DLD1 (cell line): ENCODE measurements around the gene MITF.

Experiments
- in situ Hi-C: cut with HindIII; loops from 2 replicates; pipeline ENCODE4 v1.10.0; 2017; ENCODE audit warnings: low sequenced_read_pairs

The MITF gene

GRCh38 chr3:69724722-69725435 is 14.4 kb upstream of the MITF start:
- in situ Hi-C loops: no loop called here

DNA sequence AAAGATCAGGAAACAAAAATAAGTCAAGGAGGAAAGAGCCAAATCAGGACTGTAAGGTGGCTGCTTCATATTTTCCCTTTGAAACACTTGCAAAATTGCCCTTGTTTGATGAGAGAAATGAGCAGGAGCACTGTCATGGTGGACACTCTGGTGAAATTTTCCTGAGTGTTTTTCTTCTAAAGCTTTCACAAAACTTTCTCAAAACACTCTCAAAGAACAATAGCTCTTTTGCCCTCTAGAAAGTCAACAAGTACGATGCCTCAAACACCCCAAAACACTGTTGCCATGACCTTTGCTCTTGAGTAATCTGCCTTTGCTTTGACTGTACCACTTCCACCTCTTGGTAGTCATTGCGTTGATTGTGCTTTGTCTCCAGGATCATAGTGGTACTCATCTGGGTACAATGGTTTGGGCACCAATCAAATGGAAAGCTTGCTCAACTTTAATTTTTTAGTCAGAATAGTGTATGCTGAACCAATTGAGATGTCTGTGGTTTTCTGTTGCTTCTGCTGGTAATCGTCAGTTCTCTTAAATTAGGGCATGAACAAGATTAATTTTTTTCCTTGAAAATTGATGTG is 13.2 kb upstream of the MITF start:
- in situ Hi-C loops: no loop called here

DNA sequence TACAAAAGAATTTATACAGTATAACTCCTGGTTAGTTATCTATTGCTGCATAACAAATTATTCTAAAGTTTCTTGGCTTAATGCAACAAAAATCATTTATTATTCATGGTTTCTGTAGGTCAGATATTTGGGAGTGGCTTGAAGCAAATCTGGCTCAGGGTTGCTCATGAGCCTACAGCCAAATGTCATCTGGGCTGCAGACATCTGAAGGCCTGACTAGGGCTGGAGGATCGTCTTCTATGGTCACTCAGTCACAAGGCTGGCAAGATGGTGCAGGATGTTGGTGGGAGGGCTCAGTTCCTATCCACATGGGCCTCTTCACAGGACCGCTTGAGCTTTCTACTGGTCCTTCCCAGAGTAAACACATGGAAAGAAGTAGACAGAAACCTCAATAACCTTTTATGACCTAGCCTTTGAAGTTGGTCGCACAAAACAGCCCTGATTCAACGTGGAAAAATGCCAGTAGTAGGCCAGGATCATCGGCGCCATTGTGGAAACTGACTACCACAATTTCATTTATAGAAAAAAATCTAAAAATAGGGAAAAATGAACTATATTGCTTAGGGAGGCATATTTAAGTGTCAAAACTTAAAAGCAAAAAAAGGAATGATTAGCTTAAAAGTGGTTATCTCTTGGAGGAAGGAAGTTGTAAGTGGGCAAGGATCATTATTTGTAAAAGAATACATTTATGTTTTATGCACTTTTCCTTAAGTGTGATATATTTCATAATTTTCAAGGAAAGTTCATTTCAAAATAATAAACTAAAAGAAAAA is 9.9 kb upstream of the MITF start:
- in situ Hi-C loops: no loop called here

- in situ Hi-C loops: no loop called here
Measured at GRCh38 chr3:69731080-69731479, 8.2 kb upstream of the MITF start.

GRCh38 chr3:69735893-69736292 is 3.4 kb upstream of the MITF start:
- in situ Hi-C loops: no loop called here

DNA sequence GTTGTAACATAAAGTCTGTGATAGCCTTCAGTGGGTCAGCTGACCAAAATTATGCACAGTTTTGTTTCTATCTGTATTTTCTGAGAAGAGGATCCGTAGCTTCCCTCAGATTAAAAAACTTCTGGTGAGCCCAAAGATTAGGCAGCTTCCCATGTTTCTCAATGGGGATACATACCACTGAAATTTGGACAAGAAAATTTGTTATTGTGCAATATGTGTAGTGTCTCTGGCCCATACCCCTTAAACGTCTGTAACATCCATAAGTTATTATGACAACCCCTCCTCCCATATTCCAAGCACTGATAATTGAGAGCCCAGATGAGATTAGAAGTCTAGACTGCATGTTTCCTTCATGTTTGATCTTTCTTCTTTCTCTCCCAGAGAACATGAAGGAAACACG is 1.9 kb upstream of the MITF start:
- in situ Hi-C loops: no loop called here

DNA sequence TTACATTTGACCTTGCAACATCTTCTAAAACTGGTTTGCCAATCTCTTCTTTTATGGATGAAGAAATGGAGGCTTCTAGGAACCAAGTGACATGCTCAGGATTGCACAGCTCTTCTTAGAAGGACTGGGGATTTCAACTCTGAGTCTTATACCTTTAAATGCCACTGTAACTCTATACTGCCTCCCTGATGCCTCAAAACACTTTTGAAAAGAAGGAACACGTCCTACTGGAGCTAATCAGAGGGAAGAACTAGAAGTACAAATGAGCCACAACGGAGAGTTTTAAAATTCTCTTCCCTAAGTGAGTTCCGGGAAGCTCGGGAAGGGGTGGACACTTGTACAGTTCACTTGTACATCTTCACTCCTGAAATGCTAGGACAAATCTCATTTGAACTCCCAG is 949 bp upstream of the MITF start:
- in situ Hi-C loops: no loop called here

DNA sequence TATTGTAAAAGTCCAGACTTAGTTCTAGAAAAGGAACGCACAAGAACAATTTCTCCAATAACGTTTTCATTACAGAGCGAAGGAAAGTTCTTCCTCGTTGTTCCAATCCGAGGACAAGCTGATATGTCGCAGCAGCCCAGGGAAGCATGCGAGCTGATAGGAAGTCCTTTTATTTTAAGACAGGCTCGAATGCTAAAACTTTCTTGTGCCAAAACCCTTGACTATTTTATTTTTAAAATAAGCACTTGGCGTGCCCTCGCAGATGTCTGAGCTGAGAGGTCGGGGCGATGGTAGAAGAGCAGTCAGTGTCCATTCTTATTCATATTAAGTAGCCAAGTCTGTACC is 433 bp upstream of the MITF start:
- in situ Hi-C loops: no loop called here

DNA sequence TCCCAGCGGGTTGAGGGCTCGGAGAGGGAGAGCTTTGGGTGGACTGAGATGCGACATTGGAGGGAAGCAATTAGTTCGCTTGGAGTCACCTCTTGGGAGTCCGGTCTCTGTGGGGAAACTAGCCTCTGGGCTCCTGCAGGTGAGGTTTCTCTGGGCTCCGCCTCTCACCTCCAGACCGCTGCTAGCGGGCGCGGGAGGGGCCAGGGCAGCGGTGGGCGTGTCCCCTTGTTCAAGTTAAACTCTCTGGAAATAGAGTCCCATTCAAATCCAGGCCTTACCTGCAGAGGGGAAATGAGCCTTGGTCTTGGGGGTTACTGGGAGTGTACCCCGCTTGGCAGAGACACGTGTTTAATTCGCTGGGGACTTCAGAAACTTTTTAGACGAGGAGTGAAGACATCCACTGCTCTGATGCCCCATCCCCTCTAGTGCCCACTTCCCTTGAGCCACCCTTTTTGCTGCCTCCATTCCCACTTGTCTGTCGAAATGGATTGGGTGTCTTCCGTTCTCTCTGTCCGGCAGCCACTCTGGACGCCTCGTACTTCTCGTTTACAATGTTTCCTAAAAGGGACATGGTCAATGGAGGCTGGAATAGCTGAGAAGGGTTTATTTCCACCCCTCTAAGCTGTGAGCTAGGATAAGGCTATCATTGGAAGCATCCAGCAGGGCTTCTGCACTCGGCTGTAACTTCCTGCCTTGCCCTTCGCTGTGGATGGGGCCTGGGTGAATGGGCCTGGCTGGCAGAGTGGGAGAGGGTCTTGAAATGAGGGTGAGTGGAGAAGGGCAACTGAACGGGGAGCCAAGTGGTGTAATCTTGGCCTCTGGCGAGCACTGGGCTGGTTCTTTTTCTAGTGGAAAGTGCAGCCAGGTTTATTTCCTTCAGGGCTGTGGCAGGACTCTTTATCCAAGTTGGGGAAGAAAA is 1.1 kb downstream of the MITF start:
- in situ Hi-C loops: no loop called here

DNA sequence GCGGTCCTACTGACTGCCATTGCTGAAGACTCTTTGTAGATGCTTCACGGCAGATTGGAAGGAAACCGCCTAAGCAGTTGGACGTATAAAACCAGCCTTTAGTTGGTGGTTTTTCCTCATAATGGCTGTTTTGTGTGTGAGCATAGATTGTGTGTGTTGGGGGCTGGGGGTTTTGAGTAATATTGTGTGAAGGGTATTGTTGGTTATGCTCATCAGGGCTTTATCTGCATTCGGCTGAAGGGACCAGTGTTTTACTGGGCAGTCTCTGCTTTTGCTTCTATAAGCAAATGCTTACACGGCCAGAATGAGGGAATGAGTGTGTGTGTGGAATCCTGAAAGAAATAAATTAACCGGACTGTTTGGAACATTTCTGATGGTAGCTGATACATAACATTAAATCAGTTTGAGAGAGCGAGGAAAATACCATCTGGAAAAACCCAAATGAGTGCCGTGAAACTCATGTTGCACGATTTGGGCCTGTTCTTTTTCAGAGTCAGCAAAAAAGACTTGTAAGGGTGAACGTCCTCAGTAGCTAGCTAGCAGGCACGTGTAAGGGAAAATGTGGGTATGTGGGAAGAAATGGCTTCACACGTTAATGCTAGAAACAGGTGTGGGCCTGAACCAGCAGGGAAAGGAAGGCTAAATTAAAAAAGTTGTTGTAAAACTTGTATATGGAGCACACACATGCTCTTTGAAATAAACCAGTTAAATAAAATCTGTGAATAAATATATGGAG is 1.9 kb downstream of the MITF start:
- in situ Hi-C loops: no loop called here

- in situ Hi-C loops: no loop called here
Measured at GRCh38 chr3:69742391-69742790, 3.1 kb downstream of the MITF start.

GRCh38 chr3:69743975-69744906 is 5.0 kb downstream of the MITF start:
- in situ Hi-C loops: no loop called here

GRCh38 chr3:69745505-69745904 is 6.2 kb downstream of the MITF start:
- in situ Hi-C loops: no loop called here

DNA sequence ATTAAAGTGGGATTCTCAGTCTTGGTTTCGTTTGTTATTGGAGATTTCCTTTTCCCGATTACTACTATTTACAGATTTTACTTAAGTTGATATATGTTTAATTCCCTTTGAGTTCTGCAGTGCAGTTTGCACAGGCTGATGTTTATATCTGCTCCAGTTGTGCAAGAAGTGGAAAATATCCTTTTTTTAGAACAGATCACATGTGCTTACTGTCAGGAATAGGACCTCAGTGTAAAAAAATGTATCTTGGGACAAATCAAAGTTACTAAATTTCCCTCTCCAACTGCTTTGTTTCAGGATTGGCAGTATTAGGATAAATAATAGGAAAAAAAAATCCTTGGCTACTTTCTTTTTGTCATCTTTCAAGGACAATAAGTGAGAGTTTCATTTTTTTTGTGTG is 6.9 kb downstream of the MITF start:
- in situ Hi-C loops: no loop called here

DNA sequence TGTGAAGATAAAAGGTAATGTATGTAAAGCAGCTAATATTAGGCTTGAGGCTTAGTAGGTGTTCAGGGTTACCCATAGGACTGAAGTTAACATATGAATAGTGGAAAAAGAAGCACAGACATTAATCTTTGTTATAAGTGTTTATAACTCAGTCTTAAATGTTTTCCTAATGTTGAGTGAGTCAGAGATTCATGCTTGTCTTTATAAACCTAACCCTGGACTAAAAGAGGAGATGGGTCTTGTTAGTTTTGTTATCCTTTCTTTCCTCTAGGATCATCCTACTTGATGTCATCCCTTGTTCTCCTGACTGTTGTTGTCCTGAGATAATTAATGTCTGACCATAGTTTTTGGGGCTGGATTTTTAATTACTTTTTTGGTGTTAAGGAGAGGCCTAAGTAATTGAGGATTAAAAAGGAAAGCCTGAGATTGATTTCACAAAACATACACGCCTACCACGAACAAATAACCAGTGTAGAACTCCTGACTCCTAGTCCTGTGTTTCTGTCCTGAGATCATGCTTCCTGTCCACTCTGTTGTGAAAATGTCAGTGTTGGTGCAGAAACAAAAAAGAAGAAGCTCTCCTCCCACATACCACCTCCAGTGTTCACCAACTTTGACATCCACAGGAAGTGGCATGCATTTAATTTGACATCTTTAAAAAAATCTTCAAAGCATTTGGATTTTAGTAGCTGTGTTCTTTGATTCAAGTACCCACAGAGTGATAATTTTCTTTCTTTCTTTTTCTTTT is 8.4 kb downstream of the MITF start:
- in situ Hi-C loops: no loop called here

DNA sequence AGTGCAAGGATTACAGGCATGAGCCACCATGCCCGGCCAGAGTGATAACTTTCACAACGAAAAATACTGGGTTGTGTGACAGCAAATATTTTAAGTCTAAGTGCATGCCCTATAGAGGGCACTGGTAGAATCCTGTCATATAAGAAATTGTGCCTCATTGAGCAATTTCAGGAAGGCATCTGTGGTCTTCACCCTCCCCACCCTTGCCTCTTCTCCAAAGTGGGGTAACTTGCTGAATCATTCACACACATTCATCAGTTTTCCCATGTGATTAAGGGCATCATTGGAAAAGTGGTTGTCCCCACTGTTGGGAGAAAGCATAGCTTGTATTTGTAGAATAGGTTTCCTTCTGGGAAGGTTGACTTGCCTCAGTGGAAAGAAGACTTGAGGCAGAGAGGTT is 9.2 kb downstream of the MITF start:
- in situ Hi-C loops: no loop called here

GRCh38 chr3:69749461-69749860 is 10.2 kb downstream of the MITF start:
- in situ Hi-C loops: no loop called here

DNA sequence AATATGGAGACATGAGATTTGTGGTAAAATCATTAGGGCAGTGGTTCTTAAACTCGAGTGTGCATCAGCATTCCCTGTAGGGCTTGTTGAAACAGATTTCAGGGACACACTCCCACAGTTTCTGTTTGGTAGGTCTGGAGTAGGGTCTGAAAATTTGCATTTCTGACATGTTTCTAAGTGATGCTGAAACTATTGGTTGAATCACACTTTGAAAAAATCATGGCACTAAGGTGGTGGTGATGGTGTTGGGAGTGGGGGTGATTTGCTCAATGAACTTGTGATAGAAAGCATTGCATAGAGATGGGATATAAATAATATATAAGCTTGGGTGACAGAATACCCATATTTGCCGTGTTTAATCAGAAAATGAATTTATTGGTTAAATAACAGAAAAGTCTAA is 11.3 kb downstream of the MITF start:
- in situ Hi-C loops: no loop called here

GRCh38 chr3:69751074-69751476 is 11.8 kb downstream of the MITF start:
- in situ Hi-C loops: no loop called here
